DMS 273 treated with DMSO at 0.1 percent for 48 hours (cell line): Measurements from ENCODE around the gene STX2.
"Not testable (repeated sequence)": the region's sequence is repeated elsewhere in the genome, so short reads cannot be mapped to it uniquely, and the experiment has no call there.

Experiments used
- DNase-seq: peaks from one replicate; lab custom pipeline; 2025; lab: John Stamatoyannopoulos, UW

The STX2 gene

DNA sequence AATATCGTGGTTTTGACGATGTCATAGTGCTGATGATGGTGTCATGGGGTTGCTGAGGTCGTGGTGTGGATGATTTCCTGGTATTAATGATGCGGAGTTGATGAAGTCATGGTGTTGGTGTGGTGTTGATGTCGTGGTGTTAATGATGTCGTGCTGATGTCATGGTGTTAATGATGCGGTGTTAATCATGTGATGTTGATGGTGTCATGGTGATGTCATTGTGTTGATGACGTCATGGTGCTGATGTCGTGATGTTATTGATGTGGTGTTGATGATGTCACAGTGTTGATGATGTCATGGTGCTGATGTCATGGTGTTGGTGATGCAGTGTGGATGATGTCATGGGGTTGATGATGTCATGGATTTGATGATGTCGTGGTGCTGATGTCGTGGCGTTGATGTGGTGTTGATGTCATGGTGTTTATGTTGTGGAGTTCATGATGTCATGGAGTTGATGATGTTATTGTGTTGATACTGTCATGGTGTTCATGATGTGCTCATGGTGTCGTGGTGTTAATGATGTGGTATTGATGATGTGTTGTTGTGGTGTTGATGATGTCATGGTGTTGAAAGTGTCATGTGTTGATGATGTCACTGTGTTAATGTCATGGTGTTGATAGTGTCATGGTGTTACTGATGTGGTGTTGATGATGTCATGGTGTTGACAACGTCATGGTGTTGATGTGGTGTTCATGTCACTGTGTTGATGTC lies 74.4 kb downstream of the STX2 start:
- DNase-seq: no peak

DNA sequence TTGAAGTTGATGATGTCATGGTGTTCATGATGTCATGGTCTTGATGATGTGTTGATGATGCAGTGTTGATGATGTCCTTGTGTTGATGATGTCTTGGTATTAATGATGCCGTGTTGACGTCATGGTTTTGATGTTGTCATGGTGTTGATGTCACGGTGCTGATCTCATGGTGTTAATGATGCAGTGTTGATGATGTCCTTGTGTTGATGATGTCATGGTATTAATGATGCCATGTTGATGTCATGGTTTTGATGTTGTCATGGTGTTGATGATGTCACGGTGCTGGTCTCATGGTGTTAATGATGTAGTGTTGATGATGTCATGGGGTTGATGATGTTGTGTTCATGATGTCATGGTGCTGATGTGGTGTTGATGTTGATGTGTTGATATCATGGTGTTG lies 75.0 kb downstream of the STX2 start:
- DNase-seq: no peak

DNA sequence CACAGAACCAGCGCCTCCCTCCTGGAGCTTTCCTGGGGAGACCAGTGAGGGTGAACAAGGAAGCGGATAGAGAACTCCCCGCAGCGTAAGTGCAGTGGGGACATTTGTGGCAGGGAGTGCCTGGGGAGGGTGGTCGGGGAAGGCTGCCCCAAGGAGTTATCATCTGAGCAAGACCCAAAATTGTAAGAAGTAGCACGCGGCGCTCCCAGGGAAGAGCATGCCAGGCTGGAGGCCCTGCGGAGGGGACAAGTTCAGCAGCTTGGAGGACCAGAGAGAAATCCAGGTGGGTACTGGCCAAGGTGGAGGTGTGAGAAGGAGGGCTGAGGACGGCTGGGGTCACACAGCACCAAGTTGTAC lies 76.8 kb downstream of the STX2 start:
- no peak for DNase-seq

DNA sequence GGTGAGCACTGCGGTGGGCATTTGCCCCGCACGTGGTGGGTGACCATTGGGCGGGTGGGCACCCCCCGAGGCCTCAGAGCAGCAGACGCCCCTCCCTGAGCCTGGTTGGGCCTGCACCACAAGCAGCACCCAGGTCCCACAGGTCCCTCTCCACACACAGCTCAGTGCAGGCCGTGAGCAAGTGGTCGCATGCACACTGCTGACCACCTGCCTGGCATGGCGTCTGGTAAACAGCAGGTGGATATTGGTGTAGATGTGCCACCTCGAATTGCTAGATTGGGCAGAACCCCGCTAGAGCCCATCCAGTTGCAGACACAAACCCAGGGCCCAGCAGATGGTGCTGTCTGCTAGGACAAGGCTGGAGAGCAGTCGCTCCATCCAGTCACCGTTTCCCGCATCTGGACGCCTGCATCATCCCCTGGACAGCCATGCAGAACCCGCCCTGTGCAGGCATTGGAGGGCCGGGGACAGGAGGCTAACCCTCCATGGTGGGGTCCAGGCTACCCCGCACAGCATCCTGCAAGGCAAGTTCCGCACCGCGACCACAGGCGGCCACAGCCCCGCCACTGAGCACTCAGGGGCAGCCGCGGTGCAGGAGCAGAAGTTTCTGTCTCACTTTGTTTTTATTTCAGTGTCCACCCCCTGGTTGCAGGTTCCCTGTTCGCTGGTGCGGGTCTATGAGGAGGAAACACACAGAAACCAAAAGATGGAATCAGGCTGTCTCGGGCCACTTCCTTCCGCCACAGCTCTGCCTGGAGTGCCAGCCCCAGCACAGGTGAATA lies 77.3 kb downstream of the STX2 start:
- DNase-seq: peak; percentile 3

DNA sequence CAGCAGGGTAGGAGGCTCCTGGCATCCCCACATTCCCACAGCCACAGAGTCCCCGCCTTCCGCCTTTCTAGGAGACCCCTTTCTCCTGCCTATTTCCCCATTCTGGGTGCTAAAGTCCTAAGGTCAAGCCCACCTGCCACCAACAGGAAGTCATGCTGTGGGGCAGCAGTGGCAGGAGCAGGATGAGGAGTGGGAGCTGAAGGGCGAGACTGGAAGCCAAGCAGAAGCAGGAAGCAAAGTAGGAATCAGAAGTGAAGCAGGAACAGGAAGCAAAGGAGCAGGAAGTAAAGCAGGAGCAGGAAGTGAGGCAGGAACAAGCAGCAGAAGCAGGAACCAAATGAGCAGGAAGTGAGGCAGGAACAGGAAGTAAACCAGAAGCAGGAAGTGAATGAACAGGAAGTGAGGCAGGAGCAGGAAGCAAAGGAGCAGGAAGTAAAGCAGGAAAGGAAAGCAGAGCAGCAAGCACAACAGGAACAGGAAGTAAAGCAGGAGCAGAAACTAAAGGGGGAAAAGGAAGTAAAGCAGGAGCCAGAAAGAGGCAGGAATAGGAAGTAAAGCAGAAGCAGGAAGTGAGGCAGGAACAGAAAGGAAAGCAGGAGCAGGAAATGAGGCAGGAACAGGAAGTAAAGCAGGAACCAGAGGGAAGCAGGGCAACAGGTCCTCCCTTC lies 84.7 kb downstream of the STX2 start:
- DNase-seq: peak; percentile 10

DNA sequence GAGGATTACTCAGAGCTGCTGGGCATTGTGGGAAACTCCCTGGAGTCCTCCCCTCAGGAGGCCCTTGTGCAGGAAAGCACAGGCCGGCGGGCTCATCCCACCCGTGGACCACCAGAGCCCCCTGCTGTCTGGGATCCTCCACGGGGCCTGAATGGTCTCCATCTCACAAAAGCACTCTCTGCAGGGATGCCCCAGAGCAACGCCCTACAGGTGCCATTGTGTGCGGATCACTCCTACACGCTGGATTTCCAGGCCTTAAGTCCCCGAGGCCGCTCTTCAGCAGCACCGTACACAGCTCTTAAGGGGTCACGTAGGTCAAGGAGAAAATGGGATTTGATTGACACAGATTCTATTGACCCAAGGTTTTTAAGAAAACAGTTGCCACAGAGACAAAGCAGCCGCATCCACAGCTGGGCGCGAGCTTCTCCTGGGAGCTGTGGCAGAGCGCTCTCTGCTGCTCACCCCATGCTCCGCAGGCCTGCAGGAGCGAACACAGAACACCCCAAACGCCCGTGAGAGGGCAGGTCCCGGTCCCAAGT lies 86.3 kb downstream of the STX2 start:
- no peak for DNase-seq

DNA sequence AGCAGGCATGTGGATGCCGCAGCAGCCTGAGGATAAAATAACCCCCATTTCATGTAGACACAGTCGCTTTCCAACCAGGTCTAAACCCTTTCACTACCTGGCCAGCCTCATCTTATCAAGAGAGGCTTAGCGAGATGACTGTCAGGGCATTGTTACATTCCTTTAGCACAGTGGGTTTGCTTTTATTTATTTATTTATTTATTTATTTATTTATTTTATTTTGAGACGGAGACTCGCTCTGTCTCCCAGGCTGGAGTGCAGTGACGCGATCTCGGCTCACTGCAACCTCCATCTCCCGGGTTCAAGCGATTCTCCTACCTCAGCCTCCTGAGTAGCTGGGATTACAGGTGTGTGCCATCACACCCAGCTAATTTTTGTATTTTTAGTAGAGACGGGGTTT lies 87.0 kb downstream of the STX2 start:
- not testable (repeated sequence) for DNase-seq

DNA sequence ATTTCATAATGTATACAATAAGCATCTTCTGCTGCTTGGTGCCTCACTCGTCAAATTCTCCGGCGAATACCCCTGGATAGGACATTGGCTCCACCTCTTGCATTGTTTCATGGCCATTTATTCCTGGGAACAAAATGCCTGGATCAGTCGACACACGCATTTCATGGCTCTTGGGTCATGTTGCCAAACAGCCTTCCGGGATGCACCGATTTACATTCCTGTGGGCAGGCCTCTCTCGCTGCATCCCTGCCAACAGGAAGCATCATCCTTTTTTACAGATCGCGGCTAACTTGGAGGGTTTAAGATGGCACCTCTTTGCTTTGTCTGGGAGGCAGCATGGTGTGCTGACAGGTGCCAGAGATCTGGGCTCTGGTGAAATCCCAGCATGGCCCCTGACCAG lies 90.3 kb downstream of the STX2 start:
- DNase-seq: no peak

DNA sequence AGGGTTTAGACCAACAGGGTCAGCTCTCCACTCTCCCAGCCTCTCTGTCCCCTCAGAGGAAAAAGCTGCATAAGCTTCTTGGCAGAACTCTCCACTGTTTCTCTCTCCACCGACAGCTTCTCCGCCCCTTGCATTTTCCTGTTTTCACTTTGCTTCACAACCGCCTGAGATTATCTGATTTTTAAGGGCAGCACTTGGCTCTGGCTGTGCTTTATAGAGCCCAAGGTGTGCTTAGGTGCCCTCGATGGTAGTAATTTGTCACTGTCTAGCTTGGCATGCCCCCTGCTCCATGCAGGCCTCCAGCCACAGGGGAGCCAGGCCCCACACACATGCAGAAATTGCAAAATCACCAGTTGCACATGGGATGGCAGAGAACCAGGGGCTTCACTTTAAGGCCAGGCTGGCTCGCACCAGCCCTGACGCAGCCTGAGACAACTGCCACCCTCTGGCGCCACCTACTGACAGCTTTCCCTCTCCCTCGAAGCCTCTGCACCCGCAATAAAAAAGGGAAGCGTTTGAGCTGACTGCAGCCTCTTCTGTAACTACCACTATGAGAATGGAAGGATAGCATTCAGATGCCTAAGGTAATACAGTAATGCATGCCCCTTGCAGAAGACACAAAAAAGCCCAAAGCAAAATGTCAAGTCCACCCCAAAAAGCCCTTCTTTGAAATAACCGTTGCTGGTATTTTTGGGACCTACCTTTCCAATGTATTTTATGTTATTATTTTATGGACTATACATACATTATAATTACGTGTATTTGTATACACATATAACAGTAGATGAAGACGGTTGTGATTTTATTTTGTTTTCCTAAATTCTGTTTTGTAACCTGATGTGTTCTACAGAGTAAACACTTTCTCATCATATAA lies 90.9 kb downstream of the STX2 start:
- DNase-seq: peak; percentile 32

DNA sequence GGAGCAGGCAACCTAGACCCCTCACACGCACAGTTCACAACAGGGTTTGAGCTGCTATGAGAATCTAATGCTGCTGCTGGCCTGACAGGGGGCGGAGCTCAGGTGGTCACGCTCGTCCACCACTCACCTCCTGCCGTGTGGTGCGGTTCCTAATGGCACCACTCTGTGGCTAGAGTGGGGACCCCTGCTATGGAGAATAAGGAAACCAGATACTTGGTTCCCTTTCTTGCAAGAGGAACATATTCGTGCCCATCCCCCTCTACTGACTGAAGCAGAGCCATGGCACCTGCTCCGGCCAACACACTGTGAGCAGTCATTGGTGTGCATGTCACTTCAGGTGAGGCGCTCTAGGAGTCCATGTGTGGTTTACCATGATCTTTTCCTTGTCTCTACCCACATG lies 92.5 kb downstream of the STX2 start:
- no peak for DNase-seq

DNA sequence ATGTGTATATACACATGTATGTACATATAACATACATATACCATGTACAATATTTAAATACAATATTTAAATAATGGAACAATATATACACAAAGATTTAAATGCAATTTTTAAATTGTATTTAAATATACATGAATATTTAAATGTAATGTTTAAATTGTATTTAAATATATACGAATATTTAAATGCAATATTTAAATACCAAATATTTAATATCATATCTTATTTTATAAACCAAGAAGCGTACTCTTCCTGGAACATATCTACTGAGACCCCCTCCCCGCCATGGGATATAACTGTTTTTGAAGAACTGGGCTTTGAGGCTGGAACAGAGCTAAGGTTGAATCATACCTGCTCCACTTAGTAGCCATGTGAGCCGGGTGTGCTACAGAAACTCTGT lies 93.1 kb downstream of the STX2 start:
- no peak for DNase-seq

DNA sequence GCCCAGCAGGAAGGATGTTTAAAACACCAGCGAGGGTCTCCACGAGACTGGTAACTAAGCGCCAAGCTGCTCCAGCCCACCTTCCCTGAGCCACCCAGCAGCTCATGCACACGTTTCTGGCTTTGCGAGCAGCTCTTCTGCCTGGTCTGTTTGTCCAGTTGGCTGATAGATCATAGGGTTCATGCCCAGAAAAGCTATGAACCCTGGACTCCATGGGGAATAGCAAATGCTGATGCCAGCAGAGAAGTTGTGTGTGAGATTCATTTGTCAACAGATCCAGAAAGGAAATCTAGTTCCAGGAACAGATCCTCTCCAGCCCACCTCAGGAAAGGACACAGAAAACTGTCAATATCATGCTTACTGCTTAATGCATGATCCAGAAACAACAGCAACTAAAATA lies 94.8 kb downstream of the STX2 start:
- no peak for DNase-seq

DNA sequence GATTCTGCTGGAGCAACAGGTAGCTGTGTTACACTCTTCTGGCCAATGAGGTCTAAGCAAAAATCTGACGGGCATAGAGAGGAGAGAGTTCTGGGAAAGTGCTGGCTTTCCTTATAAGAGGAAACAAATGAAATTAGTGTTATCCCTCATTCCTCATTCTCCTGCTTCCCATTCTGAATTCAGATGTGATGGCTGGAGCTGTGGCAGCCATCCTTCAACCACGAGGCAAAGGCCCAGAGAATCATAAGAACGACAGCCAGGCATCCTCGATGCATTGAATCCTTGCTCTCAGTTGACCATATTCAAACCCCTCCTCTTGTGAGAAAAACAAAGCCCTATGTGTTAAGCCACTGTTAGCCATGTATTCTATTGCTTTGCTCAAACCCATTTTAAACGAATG lies 95.4 kb downstream of the STX2 start:
- no peak for DNase-seq

DNA sequence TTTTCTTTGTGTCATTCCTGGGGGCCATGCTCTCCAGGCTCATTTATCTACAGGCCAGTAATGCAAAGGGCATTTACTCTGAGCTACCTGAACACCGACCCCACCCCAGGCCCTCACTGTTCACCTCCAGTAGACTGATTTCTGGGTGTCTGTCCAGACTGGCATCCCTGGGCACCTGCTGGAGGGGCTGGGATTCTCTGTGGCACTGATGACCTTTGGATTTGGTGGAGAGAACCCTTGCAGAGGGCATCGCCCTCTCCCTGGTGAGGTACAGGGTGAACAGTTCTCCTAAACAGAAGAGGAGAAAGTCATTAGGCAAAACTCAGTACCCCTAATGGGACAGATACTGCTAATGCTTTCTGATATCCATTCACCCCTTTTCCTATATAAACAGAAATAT lies 95.9 kb downstream of the STX2 start:
- DNase-seq: no peak

DNA sequence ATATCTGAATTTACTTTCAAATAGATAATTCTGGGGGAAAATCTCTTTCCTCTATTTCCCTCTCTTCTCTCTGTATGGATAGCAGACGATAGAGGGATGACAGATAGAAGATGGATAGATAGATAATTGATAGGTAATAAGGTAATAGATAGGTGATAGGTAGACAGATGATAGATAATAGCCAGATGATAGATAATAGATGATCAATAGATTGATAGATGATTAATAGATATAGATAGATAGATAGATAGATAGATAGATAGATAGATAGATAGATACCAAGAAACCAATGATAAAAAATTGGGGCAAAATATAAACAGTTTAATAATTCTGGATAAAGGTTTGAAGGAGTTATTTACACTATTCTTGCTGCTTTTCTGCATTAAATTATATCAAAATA lies 96.3 kb downstream of the STX2 start:
- DNase-seq: no peak

DNA sequence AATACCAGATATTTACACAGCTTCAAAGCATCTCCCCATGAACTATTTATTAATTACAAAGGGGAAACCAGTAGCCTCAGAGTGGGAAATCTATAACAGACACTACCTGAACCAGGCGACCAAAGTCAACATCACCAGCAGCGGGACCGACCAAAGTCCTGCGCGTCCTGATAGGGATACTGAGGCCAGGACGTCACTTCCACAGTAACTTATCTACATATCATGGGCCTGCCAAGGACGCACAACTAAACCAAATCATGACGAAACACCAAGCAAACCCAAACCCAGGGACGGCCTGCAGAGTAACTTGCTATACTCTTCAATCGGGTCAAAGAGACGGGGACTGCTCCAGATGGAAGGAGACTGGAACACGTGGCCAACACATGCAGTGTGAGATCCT lies 96.9 kb downstream of the STX2 start:
- no peak for DNase-seq
